T-helper 17 cell (primary cell): Measurements from ENCODE around the gene CDA. TPM values are rescaled to one million over a fixed set of nuclear protein-coding genes. Genes with fewer than 3 reads are reported as not detected.

ENCODE experiments used
- ATAC-seq: fragments of 150-1000 bp; cut with Tn5 transposase; 2 replicates; pipeline ENCODE4 v1.10.0; 2021; ENCODE audit warnings: mild to moderate bottlenecking, moderate library complexity
- DNase-seq, 3 donors: peaks; one replicate each; pipeline versions ENCODE4 v3.0.0 to v3.0.0-alpha.2; 2020 to 2021
- H3K9me3 ChIP-seq: one replicate; pipeline ENCODE4 v1.7.0; 2013; ENCODE audit warnings: low read length, mild to moderate bottlenecking; ENCODE audit not compliant: control insufficient read depth, poor library complexity, severe bottlenecking
- H3K27ac Mint-ChIP-seq: one replicate; pipeline ENCODE4 v1.8.0; 2022; ENCODE audit warnings: mild to moderate bottlenecking, moderate library complexity, mixed read lengths
- H3K27me3 Mint-ChIP-seq: one replicate; pipeline ENCODE4 v1.8.0; 2022; ENCODE audit warnings: mixed read lengths
- H3K36me3 Mint-ChIP-seq: one replicate; pipeline ENCODE4 v1.8.0; 2022; ENCODE audit warnings: low read depth, mixed read lengths
- H3K4me1 Mint-ChIP-seq: one replicate; pipeline ENCODE4 v1.8.0; 2022; ENCODE audit warnings: mild to moderate bottlenecking, mixed read lengths
- H3K4me3 Mint-ChIP-seq: one replicate; pipeline ENCODE4 v1.8.0; 2022; ENCODE audit warnings: mild to moderate bottlenecking, moderate library complexity, mixed read lengths
- total RNA-seq, 4 donors: library from RNA in 2 of 4; stranded (reverse) in 2 of 4; gene quantifications; one replicate each; pipeline ENCODE4 v1.2.3 and lab custom pipeline; 2022 to 2026

CDA gene
- total RNA-seq, 2 donors from 2014 or later: 1.1 TPM; not detected in 1

GRCh38 chr1:20571427-20571826, 17.5 kb upstream of the CDA start:
- ATAC-seq (no peak), DNase-seq (no peak)
- Mint-ChIP-seq H3K36me3 (peaks cover 4% of the 10 kb centered on the region), H3K27ac (no peak overlapping the region), H3K4me1 (peaks cover 7% of the 10 kb centered on the region), H3K27me3 (peaks cover 63% of the 10 kb centered on the region), H3K4me3 (no peak overlapping the region)
- H3K9me3 ChIP-seq: no peaks in the 10 kb centered on the region

- DNase-seq (no peak), ATAC-seq (no peak)
- H3K4me1 Mint-ChIP-seq: peaks cover 7% of the 10 kb centered on the region
- peaks cover 4% of the 10 kb centered on the region for H3K36me3 Mint-ChIP-seq
- H3K27ac Mint-ChIP-seq: no peak overlapping the region
- H3K9me3 ChIP-seq: no peaks in the 10 kb centered on the region
- no peak overlapping the region for H3K4me3 Mint-ChIP-seq
- peaks cover 66% of the 10 kb centered on the region for H3K27me3 Mint-ChIP-seq
These were observed 14.9 kb upstream of the CDA start for GRCh38 chr1:20573987-20574386.

GRCh38 chr1:20574686-20575540, 14.0 kb upstream of the CDA start:
- DNase-seq: no peak
- Mint-ChIP-seq H3K36me3 (peaks cover 4% of the 10 kb centered on the region), H3K27me3 (peaks cover 65% of the 10 kb centered on the region), H3K4me1 (peaks cover 7% of the 10 kb centered on the region), H3K4me3 (no peak overlapping the region), H3K27ac (no peak overlapping the region)
- no peaks in the 10 kb centered on the region for H3K9me3 ChIP-seq
- ATAC-seq: no peak

GRCh38 chr1:20575541-20576336, 13.2 kb upstream of the CDA start:
- DNase-seq (no peak), ATAC-seq (no peak)
- no peaks in the 10 kb centered on the region for H3K9me3 ChIP-seq
- Mint-ChIP-seq H3K4me3 (no peak overlapping the region), H3K27ac (no peak overlapping the region), H3K36me3 (peaks cover 4% of the 10 kb centered on the region), H3K4me1 (peaks cover 7% of the 10 kb centered on the region), H3K27me3 (peaks cover 57% of the 10 kb centered on the region)

- no peak overlapping the region for H3K4me3 Mint-ChIP-seq
- H3K36me3 Mint-ChIP-seq: peaks cover 4% of the 10 kb centered on the region
- no peak overlapping the region for H3K27ac Mint-ChIP-seq
- H3K4me1 Mint-ChIP-seq: peaks cover 7% of the 10 kb centered on the region
- no peaks in the 10 kb centered on the region for H3K9me3 ChIP-seq
- ATAC-seq (no peak), DNase-seq (no peak)
- peaks cover 41% of the 10 kb centered on the region for H3K27me3 Mint-ChIP-seq
These were observed 10.8 kb upstream of the CDA start for GRCh38 chr1:20578062-20578461.

GRCh38 chr1:20578721-20579395, 10.0 kb upstream of the CDA start:
- DNase-seq: no peak
- H3K27me3 Mint-ChIP-seq: peaks cover 35% of the 10 kb centered on the region
- no peak overlapping the region for H3K27ac Mint-ChIP-seq
- peaks cover 5% of the 10 kb centered on the region for H3K4me1 Mint-ChIP-seq
- no peaks in the 10 kb centered on the region for H3K9me3 ChIP-seq
- no peak for ATAC-seq
- H3K36me3 Mint-ChIP-seq: no peaks in the 10 kb centered on the region
- H3K4me3 Mint-ChIP-seq: no peak overlapping the region

GRCh38 chr1:20584890-20585289, 4.0 kb upstream of the CDA start:
- ATAC-seq: no peak
- no peaks in the 10 kb centered on the region for H3K4me1 Mint-ChIP-seq
- H3K4me3 Mint-ChIP-seq: no peak overlapping the region
- H3K27ac Mint-ChIP-seq: no peak overlapping the region
- no peaks in the 10 kb centered on the region for H3K36me3 Mint-ChIP-seq
- DNase-seq: no peak
- peaks cover 37% of the 10 kb centered on the region for H3K27me3 Mint-ChIP-seq
- H3K9me3 ChIP-seq: no peaks in the 10 kb centered on the region

- H3K27me3 Mint-ChIP-seq: peaks cover 59% of the 10 kb centered on the region
- H3K27ac Mint-ChIP-seq: no peak overlapping the region
- ATAC-seq (no peak), DNase-seq (no peak)
- H3K4me1 Mint-ChIP-seq: peaks cover 2% of the 10 kb centered on the region
- no peaks in the 10 kb centered on the region for H3K9me3 ChIP-seq
- peaks cover 3% of the 10 kb centered on the region for H3K36me3 Mint-ChIP-seq
- no peak overlapping the region for H3K4me3 Mint-ChIP-seq
These were observed 1.8 kb upstream of the CDA start for GRCh38 chr1:20586953-20587660.

- peaks cover 64% of the 10 kb centered on the region for H3K27me3 Mint-ChIP-seq
- no peak for ATAC-seq
- H3K27ac Mint-ChIP-seq: no peak overlapping the region
These were observed 1.2 kb upstream of the CDA start for GRCh38 chr1:20587661-20588053.

GRCh38 chr1:20589331-20590278, 708 bp downstream of the CDA start:
- Mint-ChIP-seq H3K4me1 (peaks cover 2% of the 10 kb centered on the region), H3K27me3 (peaks cover 73% of the 10 kb centered on the region), H3K4me3 (no peak overlapping the region), H3K36me3 (peaks cover 10% of the 10 kb centered on the region), H3K27ac (no peak overlapping the region)
- DNase-seq: no peak
- no peaks in the 10 kb centered on the region for H3K9me3 ChIP-seq
- no peak for ATAC-seq

More at GRCh38 chr1:20587661-20588053, 1.2 kb upstream of the CDA start:
- H3K4me3 Mint-ChIP-seq: no peak overlapping the region
- H3K36me3 Mint-ChIP-seq: peaks cover 8% of the 10 kb centered on the region
- no peaks in the 10 kb centered on the region for H3K9me3 ChIP-seq
- DNase-seq: no peak
- peaks cover 2% of the 10 kb centered on the region for H3K4me1 Mint-ChIP-seq

GRCh38 chr1:20590306-20590777, 1.4 kb downstream of the CDA start:
- peaks cover 73% of the 10 kb centered on the region for H3K27me3 Mint-ChIP-seq
- peaks cover 10% of the 10 kb centered on the region for H3K36me3 Mint-ChIP-seq
- H3K9me3 ChIP-seq: no peaks in the 10 kb centered on the region
- ATAC-seq: no peak
- H3K4me3 Mint-ChIP-seq: no peak overlapping the region
- peaks cover 2% of the 10 kb centered on the region for H3K4me1 Mint-ChIP-seq
- no peak overlapping the region for H3K27ac Mint-ChIP-seq
- DNase-seq: no peak

GRCh38 chr1:20593756-20594155, 4.9 kb downstream of the CDA start:
- peaks cover 2% of the 10 kb centered on the region for H3K4me1 Mint-ChIP-seq
- DNase-seq: no peak
- H3K27ac Mint-ChIP-seq: no peak overlapping the region
- H3K27me3 Mint-ChIP-seq: peaks cover 57% of the 10 kb centered on the region
- H3K4me3 Mint-ChIP-seq: no peak overlapping the region
- H3K36me3 Mint-ChIP-seq: peaks cover 10% of the 10 kb centered on the region
- ATAC-seq: no peak
- no peaks in the 10 kb centered on the region for H3K9me3 ChIP-seq
